HL-60 (cell line): Measurements from ENCODE around the gene WDR31.

Experiments
- DNase-seq, 2 experiments: peaks; one replicate each; pipeline ENCODE4 v3.0.0-alpha.2; 2010 to 2020; ENCODE audit warnings: low read depth in 1 of 2, low spot score in 1 of 2
- H3K27ac ChIP-seq: fragments of 250-450 bp; sonication (Bioruptor Pico); replicated peaks from 2 replicates; pipeline ENCODE4 v1.5.1; 2020; ENCODE audit warnings: mild to moderate bottlenecking, moderate library complexity
- H3K27me3 ChIP-seq: fragments of 250-450 bp; sonication (Bioruptor Pico); 2 replicates; pipeline ENCODE4 v1.5.1; 2021; ENCODE audit warnings: mild to moderate bottlenecking, moderate library complexity; ENCODE audit not compliant: insufficient read depth, poor library complexity, severe bottlenecking
- H3K4me3 ChIP-seq: replicated peaks from 2 replicates; pipeline ENCODE4 v1.5.1; 2011; ENCODE audit warnings: mild to moderate bottlenecking, control low read depth, low read length; ENCODE audit not compliant: insufficient read depth
- CTCF ChIP-seq: IDR thresholded peaks from one replicate; pipeline ENCODE4 v1.5.1; 2011; ENCODE audit warnings: low read length, control low read depth, inconsistent platforms; ENCODE audit not compliant: insufficient read depth
- GABPA ChIP-seq: IDR thresholded peaks from 2 replicates; pipeline ENCODE4 v1.6.1; 2012; ENCODE audit warnings: low read depth
- POLR2AphosphoS5 ChIP-seq: IDR thresholded peaks from 2 replicates; pipeline ENCODE4 v1.6.1; 2012; ENCODE audit warnings: low read depth
- REST ChIP-seq: IDR thresholded peaks from 2 replicates; pipeline ENCODE4 v1.6.1; 2012; ENCODE audit warnings: low read depth; ENCODE audit not compliant: insufficient replicate concordance
- SPI1 ChIP-seq: IDR thresholded peaks from 2 replicates; pipeline ENCODE4 v1.6.1; 2012; ENCODE audit warnings: low read depth, mild to moderate bottlenecking, borderline replicate concordance

Gene WDR31

GRCh38 chr9:113356686-113357292, 16.7 kb upstream of the WDR31 start:
- H3K27ac ChIP-seq: no peak overlapping the region
- TF ChIP-seq GABPA (no peak), REST (no peak), CTCF (no peak), SPI1 (no peak), POLR2AphosphoS5 (no peak)

GRCh38 chr9:113355040-113355596, 15.0 kb upstream of the WDR31 start:
- Histone ChIP-seq H3K27me3 (no peaks in the 10 kb centered on the region), H3K4me3 (no peak overlapping the region), H3K27ac (no peak overlapping the region)
- DNase-seq: no peak
- TF ChIP-seq POLR2AphosphoS5 (no peak), SPI1 (no peak), REST (no peak), CTCF (no peak), GABPA (no peak)

More at GRCh38 chr9:113356686-113357292, 16.7 kb upstream of the WDR31 start:
- DNase-seq: no peak
- H3K4me3 ChIP-seq: no peak overlapping the region
- no peaks in the 10 kb centered on the region for H3K27me3 ChIP-seq

- TF ChIP-seq CTCF (no peak), SPI1 (no peak), REST (no peak), POLR2AphosphoS5 (no peak), GABPA (no peak)
- DNase-seq: no peak
- no peaks in the 10 kb centered on the region for H3K27me3 ChIP-seq
- no peak overlapping the region for H3K4me3 ChIP-seq
- H3K27ac ChIP-seq: no peak overlapping the region
Observed at GRCh38 chr9:113352411-113352810, 12.3 kb upstream of the WDR31 start.
